SIG-M5 treated with dmso at 0.1 percent for 504 hours (cell line): ENCODE data around the gene CABYR.

Experiments
- DNase-seq: peaks from one replicate; lab custom pipeline; 2025; ENCODE audit not compliant: unreplicated experiment; lab: John Stamatoyannopoulos, UW

CABYR gene, protein sequence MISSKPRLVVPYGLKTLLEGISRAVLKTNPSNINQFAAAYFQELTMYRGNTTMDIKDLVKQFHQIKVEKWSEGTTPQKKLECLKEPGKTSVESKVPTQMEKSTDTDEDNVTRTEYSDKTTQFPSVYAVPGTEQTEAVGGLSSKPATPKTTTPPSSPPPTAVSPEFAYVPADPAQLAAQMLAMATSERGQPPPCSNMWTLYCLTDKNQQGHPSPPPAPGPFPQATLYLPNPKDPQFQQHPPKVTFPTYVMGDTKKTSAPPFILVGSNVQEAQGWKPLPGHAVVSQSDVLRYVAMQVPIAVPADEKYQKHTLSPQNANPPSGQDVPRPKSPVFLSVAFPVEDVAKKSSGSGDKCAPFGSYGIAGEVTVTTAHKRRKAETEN

DNA sequence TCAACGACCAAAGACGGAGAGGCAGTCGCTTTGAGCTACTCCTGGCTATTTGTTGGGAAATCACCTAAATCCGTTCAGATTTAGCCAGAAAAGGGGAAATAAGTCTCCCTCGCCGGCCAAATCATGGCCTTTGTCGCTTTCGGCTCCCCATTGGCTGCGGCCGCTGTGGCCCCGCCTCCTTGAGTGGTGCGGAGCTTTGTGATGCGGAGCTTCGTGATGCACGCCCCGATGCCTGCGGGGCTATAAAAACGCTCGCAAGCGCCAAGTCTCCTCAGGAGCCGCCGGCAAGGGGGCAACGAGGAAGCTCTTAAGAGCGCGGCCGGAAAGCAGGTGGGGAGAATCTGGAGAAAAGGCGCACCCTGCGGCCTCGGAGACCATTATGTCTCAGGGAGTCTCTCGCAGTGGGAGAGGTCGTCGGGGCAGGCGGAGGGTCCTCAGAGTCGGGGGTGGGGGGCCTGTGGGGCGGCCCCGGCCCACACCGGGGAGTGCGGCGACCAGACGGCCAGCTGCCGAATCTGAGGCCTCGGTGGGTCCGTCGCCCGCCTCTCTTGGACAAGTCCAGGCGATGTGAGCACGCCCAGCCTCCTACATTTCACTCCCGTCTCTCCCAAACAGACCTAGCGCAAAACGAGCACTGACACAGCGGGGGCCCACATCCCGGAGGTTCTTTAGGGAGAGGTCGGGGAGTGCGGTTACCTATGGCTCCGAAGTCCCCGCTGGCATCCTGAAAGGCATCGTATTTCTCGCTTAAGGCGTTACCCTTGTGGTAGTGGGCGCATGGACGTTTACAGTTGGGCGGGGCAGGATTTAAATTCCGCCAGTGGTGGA is at the start of gene CABYR:
TSS of gene CABYR (plus strand) at position 274 of the 828 bp plus-strand sequence. CDS start 4,053 bp downstream, outside the sequence.
- peak; percentile 25 for DNase-seq

- no peak for DNase-seq
Measured at GRCh38 chr18:24089076-24089475, 49.8 kb upstream of the CABYR start.

GRCh38 chr18:24089515-24090337 is 49.1 kb upstream of the CABYR start:
- DNase-seq: no peak

DNA sequence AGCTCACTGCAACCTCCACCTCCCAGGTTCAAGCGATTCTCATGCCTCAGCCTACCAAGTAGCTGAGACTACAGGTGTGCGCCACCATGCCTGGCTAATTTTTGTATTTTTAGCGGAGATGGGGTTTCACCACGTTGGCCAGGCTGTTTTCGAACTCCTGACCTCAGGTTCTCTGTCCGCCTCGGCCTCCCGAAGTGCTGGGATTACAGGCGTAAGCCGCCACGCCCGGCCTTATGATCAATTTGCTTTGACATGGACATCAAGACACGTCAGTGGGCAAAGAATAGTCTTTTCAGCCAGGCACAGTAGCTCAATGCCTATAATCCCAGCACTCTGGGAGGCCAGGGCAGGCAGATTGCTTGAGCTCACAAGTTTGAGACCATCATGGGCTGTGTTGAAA is 48.0 kb upstream of the CABYR start:
- no peak for DNase-seq

DNA sequence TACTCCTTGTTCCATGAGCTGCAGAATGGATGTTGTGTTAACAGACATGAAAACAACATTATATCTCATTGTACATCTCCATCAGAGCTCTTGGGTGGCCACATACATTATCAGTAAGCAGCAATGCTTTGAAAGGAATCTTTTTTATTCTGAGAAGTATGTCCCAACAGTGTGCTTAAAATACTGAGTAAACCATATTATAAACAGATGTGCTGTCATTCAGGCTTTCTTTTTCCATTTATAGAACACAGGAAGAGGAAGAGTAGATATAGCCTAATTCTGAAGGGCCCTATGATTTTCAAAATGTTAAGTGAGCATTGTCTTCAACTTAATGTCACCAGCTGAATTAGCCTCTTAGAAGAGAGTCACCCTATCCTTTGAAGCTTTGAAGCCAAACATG is 44.3 kb upstream of the CABYR start:
- DNase-seq: no peak

GRCh38 chr18:24095976-24096375 is 42.9 kb upstream of the CABYR start:
- DNase-seq: no peak

- no peak for DNase-seq
Measured at GRCh38 chr18:24103320-24104021, 35.4 kb upstream of the CABYR start.

GRCh38 chr18:24104486-24104885 is 34.4 kb upstream of the CABYR start:
- no peak for DNase-seq

DNA sequence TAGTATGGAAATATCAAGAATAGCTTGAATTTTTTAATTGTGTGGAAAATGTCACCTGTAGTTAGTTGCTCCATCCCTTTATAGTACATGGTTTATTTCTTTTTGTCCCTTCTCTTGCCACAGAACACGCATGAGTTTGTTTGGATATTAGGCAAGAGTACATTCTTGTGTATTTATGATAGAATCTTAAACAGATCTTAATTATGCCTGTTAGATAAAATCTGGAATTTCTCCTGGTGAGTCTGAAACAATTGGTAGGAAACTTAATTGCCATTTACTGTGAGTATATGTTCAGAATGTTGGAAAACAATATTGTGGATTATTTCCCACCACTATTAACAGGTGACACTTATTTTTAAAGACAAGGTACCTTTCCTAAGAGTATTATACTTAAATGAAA is 30.2 kb upstream of the CABYR start:
- no peak for DNase-seq

DNA sequence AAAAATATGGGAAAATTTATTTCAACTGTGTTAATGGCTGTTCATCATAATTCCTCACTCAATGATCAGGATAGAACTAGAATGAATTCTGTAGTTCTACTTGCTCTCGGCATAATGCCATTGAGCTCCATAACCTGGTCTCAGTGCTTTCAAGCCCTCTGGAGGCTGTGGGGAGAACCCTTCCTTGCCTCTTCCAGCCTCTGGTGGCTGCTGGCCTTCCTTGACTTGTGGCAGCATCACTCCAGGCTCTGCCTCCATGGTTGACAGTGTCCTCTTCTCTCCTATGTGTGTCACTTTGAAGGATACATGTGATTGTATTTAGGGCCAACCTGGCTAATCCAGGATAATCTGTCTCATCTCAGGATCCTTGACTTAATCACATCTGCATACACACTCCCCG is 26.9 kb upstream of the CABYR start:
- DNase-seq: no peak

DNA sequence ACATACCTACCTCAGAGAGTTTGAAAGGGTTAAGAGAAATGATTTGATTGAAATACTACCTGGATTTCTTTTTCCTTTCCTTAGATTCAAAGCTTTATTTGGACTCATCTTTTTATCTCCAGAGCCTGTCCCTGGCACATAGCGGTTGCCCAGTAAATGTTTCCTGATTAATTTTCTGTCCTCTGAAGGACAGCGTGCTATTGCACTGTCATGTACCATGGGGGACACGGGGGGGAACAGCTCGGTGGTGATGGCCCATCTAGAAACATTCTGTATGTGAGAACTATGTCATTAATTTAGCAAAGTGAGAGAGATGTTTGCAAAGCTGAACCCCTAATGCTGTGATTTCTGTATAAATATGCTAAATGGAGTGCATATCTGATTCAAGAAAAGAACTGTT is 26.4 kb upstream of the CABYR start:
- DNase-seq: no peak

DNA sequence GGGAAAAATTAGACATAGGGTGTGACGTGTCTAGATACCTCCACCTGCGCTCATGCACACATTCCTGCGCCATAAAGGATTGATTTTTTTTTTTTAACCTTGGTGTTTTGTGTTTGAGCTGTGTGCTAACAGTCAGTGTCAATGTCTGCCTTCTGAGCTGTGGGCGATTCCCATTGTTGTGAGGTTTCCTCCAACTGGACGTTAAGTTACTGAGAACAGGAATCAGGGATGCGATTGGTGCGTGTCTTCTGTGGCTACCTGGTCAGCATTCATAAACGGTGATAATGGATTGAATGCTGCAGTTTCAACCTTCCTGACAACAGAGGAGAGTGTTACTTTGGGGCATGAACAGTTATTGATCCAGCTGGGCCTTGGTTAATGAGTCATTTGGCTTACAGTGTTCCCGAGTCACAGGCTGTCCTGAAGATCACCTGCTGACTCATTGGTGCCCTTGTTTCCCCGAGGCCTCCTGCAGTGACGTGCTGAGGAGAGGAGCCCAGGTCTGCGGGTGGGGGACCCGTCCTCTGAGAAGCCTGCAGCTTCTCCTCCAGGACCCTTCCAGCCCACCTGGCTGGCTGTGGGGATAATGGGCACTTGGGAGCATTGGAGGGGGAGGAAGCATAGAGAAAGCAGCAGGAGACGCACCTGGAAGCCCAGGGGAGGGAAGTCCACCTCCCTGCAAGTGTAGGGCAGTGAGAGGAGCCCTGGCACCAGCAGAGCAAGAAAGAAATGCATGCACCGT is 25.8 kb upstream of the CABYR start:
- DNase-seq: no peak

- DNase-seq: no peak
Measured at GRCh38 chr18:24114924-24115549, 23.8 kb upstream of the CABYR start.

DNA sequence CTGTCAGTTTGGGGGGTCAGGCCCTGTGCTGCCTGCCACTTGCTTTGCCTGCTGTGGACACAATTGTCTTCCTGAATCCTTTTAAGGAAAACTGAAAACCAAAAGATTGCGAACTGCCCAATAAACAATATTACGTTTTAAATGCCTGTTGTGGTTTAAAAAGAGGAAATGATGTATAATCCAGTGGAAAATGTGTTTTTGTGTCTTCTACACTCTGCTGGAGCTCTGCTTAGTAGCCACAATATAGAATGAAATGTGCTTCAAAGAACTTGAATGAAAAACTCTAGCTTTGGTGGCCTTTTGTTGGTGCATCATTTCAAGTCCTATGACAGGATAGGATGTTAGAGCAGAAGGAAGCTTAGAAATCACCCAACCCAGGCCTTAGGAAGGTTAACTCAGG is 23.2 kb upstream of the CABYR start:
- peak; percentile 24 for DNase-seq

- peak; percentile 82 for DNase-seq
Measured at GRCh38 chr18:24118750-24119577, 19.9 kb upstream of the CABYR start.

GRCh38 chr18:24120676-24121075 is 18.2 kb upstream of the CABYR start:
- DNase-seq: no peak

- peak; percentile 7 for DNase-seq
Measured at GRCh38 chr18:24121625-24122024, 17.2 kb upstream of the CABYR start.

GRCh38 chr18:24126155-24126961 is 12.5 kb upstream of the CABYR start:
- DNase-seq: no peak
